H9 (cell line): ENCODE results near the gene BCAS1. TPM values are rescaled to one million over a fixed set of nuclear protein-coding genes. Genes with fewer than 3 reads are reported as not detected.

Source experiments
- DNase-seq: peaks from one replicate; pipeline ENCODE4 v3.0.0-alpha.2; 2017
- H2AFZ ChIP-seq: one replicate; pipeline ENCODE4 v1.6.1; 2013; ENCODE audit warnings: mild to moderate bottlenecking, low read length, control low read depth, moderate library complexity
- H2AK5ac ChIP-seq: 2 replicates; pipeline ENCODE4 v1.6.1; 2013; ENCODE audit warnings: low read length, control low read depth, mixed read lengths; ENCODE audit not compliant: insufficient read length
- H2BK120ac ChIP-seq: one replicate; pipeline ENCODE4 v1.6.1; 2013; ENCODE audit warnings: low read depth, mild to moderate bottlenecking, low read length, control low read depth, inconsistent platforms; ENCODE audit not compliant: poor library complexity, severe bottlenecking
- H2BK12ac ChIP-seq: 2 replicates; pipeline ENCODE4 v1.6.1; 2013; ENCODE audit warnings: low read length, control low read depth, mixed read lengths, low read depth; ENCODE audit not compliant: insufficient read length
- H2BK15ac ChIP-seq: 2 replicates; pipeline ENCODE4 v1.6.1; 2013; ENCODE audit warnings: low read depth, low read length, control low read depth
- H2BK20ac ChIP-seq: one replicate; pipeline ENCODE4 v1.6.1; 2013; ENCODE audit warnings: low read depth, mild to moderate bottlenecking, low read length, control low read depth, inconsistent platforms; ENCODE audit not compliant: poor library complexity, severe bottlenecking
- H2BK5ac ChIP-seq: 2 replicates; pipeline ENCODE4 v1.6.1; 2013; ENCODE audit warnings: low read length, control low read depth, mixed read lengths; ENCODE audit not compliant: insufficient read length
- H3K14ac ChIP-seq: 2 replicates; pipeline ENCODE4 v1.6.1; 2013; ENCODE audit warnings: low read length, control low read depth; ENCODE audit not compliant: insufficient read depth
- H3K18ac ChIP-seq: 2 replicates; pipeline ENCODE4 v1.6.1; 2013; ENCODE audit warnings: low read depth, mild to moderate bottlenecking, mixed read lengths, low read length, control low read depth; ENCODE audit not compliant: insufficient read length
- H3K23ac ChIP-seq: 2 replicates; pipeline ENCODE4 v1.6.1; 2013; ENCODE audit warnings: low read length, control low read depth, mixed read lengths, low read depth; ENCODE audit not compliant: insufficient read length
- H3K23me2 ChIP-seq: 2 replicates; pipeline ENCODE4 v1.6.1; 2013; ENCODE audit warnings: low read depth, mild to moderate bottlenecking, mixed read lengths, low read length, control low read depth; ENCODE audit not compliant: insufficient read length, poor library complexity, severe bottlenecking
- H3K27ac ChIP-seq: 2 replicates; pipeline ENCODE4 v1.5.1; 2013; ENCODE audit warnings: low read length, control low read depth, mixed read lengths, low read depth; ENCODE audit not compliant: insufficient read length
- H3K27me3 ChIP-seq: 2 replicates; pipeline ENCODE4 v1.6.1; 2013; ENCODE audit warnings: low read length, control low read depth, inconsistent platforms; ENCODE audit not compliant: insufficient read depth
- H3K4ac ChIP-seq: 2 replicates; pipeline ENCODE4 v1.6.1; 2013; ENCODE audit warnings: low read depth, mild to moderate bottlenecking, control low read depth, inconsistent platforms, low read length, moderate library complexity
- H3K4me1 ChIP-seq: 2 replicates; pipeline ENCODE4 v1.6.1; 2013; ENCODE audit warnings: low read length, control low read depth, inconsistent platforms; ENCODE audit not compliant: insufficient read depth
- H3K4me2 ChIP-seq: 2 replicates; pipeline ENCODE4 v1.6.1; 2013; ENCODE audit warnings: low read length, control low read depth, mixed read lengths; ENCODE audit not compliant: insufficient read length, insufficient read depth
- H3K56ac ChIP-seq: 2 replicates; pipeline ENCODE4 v1.6.1; 2013; ENCODE audit warnings: low read depth, mild to moderate bottlenecking, mixed read lengths, low read length, control low read depth; ENCODE audit not compliant: insufficient read length
- H3K79me1 ChIP-seq: 2 replicates; pipeline ENCODE4 v1.6.1; 2013; ENCODE audit warnings: low read depth, mild to moderate bottlenecking, moderate library complexity, low read length, control low read depth, inconsistent platforms; ENCODE audit not compliant: insufficient read depth, poor library complexity, severe bottlenecking
- H3K79me2 ChIP-seq: 2 replicates; pipeline ENCODE4 v1.6.1; 2013; ENCODE audit warnings: low read length, control low read depth, inconsistent platforms; ENCODE audit not compliant: insufficient read depth
- H3K9ac ChIP-seq: 2 replicates; pipeline ENCODE4 v1.6.1; 2013; ENCODE audit warnings: low read length, control low read depth, mixed read lengths; ENCODE audit not compliant: insufficient read length; ENCODE audit errors: extremely low read depth
- H3K9me3 ChIP-seq: one replicate; pipeline ENCODE4 v1.6.1; 2013; ENCODE audit warnings: low read depth, low read length, inconsistent platforms; ENCODE audit not compliant: control insufficient read depth
- H3T11ph ChIP-seq: one replicate; pipeline ENCODE4 v1.6.1; 2013; ENCODE audit warnings: mild to moderate bottlenecking, low read length, control low read depth, inconsistent platforms
- H4K20me1 ChIP-seq: one replicate; pipeline ENCODE4 v1.6.1; 2013; ENCODE audit not compliant: control insufficient read depth, insufficient read length, insufficient read depth
- H4K5ac ChIP-seq: 2 replicates; pipeline ENCODE4 v1.6.1; 2013; ENCODE audit warnings: low read depth, mild to moderate bottlenecking, mixed read lengths, low read length, control low read depth; ENCODE audit not compliant: insufficient read length
- H4K8ac ChIP-seq: replicated peaks from 2 replicates; pipeline ENCODE4 v1.6.1; 2013; ENCODE audit warnings: low read length, control low read depth, mixed read lengths, low read depth; ENCODE audit not compliant: insufficient read length
- H4K91ac ChIP-seq: 2 replicates; pipeline ENCODE4 v1.6.1; 2013; ENCODE audit warnings: low read depth, mild to moderate bottlenecking, moderate library complexity, mixed read lengths, low read length, control low read depth; ENCODE audit not compliant: insufficient read length
- H3K27ac Mint-ChIP-seq, 3 experiments: 2 replicates in 2 of 3; 3 replicates in 1 of 3; pipeline ENCODE4 v1.8.0; 2020 to 2021; ENCODE audit warnings: mixed read lengths in 3 of 3, mild to moderate bottlenecking in 1 of 3, moderate library complexity in 1 of 3
- H3K27me3 Mint-ChIP-seq: 2 replicates; pipeline ENCODE4 v1.8.0; 2021; ENCODE audit warnings: low read depth, mild to moderate bottlenecking, moderate library complexity, mixed read lengths
- H3K36me3 Mint-ChIP-seq, 3 experiments: 2 replicates in 2 of 3; 3 replicates in 1 of 3; pipeline ENCODE4 v1.8.0; 2020 to 2021; ENCODE audit warnings: low read depth in 3 of 3, mixed read lengths in 3 of 3; ENCODE audit not compliant: insufficient read depth in 1 of 3
- H3K4me1 Mint-ChIP-seq, 2 experiments: 2 replicates each; pipeline ENCODE4 v1.8.0; 2020; ENCODE audit warnings: mixed read lengths in 2 of 2
- H3K4me3 Mint-ChIP-seq, 2 experiments: 2 replicates in 1 of 2; 3 replicates in 1 of 2; pipeline ENCODE4 v1.8.0; 2020 to 2021; ENCODE audit warnings: mild to moderate bottlenecking in 2 of 2, mixed read lengths in 2 of 2, moderate library complexity in 1 of 2
- H3K9me3 Mint-ChIP-seq, 2 experiments: 2 replicates in 1 of 2; 3 replicates in 1 of 2; pipeline ENCODE4 v1.8.0; 2020; ENCODE audit warnings: mild to moderate bottlenecking in 2 of 2, mixed read lengths in 2 of 2, moderate library complexity in 1 of 2
- WGBS: extraction: QIAGEN DNeasy Blood & Tissue Kit; methylation state at CpG from one replicate; pipeline ENCODE4 v1.1.7; 2013; ENCODE audit warnings: missing lambda C conversion rate, low lambda C conversion rate, mixed read lengths; ENCODE audit not compliant: insufficient read length; ENCODE audit errors: extremely low coverage; 5-methylcytosine and 5-hydroxymethylcytosine counted together
- total RNA-seq: library from RNA; stranded (reverse); gene quantifications from 2 replicates; pipeline ENCODE4 v1.2.1, GENCODE V29; 2021
- TF ChIP-seq, protein P1 (sequence below): fragments of 200-600 bp; sonication (generic); conservative IDR thresholded peaks from 3 replicates; pipeline ENCODE4 v1.8.0; 2021; ENCODE audit warnings: antibody characterized with exemption, mild to moderate bottlenecking

BCAS1 gene
- total RNA-seq, 1 experiment from 2014 or later = 0.15 TPM

DNA sequence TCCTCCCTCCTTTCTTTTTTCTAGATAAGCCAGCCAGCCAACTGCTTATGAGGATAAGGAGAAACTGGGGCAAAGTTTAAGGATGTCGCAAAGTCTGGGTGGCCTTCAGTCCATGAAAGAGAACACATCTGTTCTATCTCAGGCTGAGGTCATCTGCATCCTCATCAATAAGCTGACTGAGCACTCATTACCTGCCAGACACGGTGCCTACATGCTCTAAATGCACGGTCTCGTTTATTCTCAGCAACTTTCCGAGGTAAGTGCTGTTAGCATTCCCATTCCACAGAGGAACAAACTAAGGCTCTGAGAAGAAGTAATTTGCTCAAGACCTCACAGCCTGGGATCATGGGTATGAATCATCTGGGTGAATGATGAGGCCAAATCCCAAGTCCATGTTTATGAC, 133.1 kb downstream of the BCAS1 start:
- no peaks in the 10 kb centered on the region for H3K79me1 ChIP-seq
- H3K18ac ChIP-seq = no peak overlapping the region
- Mint-ChIP-seq H3K36me3 (no peaks in the 10 kb centered on the region), H3K9me3 (no peaks in the 10 kb centered on the region), H3K4me1 (peaks cover 55 to 57% of the 10 kb centered on the region in 2 experiments), H3K27me3 (no peaks in the 10 kb centered on the region), H3K4me3 (no peak overlapping the region), H3K27ac (no peak overlapping the region)
- no peaks in the 10 kb centered on the region for H3K27me3 ChIP-seq
- H3K9ac ChIP-seq = no peak overlapping the region
- TF ChIP-seq, protein P1, sequence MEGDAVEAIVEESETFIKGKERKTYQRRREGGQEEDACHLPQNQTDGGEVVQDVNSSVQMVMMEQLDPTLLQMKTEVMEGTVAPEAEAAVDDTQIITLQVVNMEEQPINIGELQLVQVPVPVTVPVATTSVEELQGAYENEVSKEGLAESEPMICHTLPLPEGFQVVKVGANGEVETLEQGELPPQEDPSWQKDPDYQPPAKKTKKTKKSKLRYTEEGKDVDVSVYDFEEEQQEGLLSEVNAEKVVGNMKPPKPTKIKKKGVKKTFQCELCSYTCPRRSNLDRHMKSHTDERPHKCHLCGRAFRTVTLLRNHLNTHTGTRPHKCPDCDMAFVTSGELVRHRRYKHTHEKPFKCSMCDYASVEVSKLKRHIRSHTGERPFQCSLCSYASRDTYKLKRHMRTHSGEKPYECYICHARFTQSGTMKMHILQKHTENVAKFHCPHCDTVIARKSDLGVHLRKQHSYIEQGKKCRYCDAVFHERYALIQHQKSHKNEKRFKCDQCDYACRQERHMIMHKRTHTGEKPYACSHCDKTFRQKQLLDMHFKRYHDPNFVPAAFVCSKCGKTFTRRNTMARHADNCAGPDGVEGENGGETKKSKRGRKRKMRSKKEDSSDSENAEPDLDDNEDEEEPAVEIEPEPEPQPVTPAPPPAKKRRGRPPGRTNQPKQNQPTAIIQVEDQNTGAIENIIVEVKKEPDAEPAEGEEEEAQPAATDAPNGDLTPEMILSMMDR = no peak
- no peak overlapping the region for H3K23ac ChIP-seq
- no peak overlapping the region for H3K14ac ChIP-seq
- H3K27ac ChIP-seq = no peak overlapping the region
- H3K9me3 ChIP-seq = no peaks in the 10 kb centered on the region
- no peaks in the 10 kb centered on the region for H3K79me2 ChIP-seq
- H3K4me1 ChIP-seq = peaks cover 8% of the 10 kb centered on the region; the same call in 1 of the 2 replicates
- no peak overlapping the region for H3T11ph ChIP-seq
- no peak overlapping the region for H2BK5ac ChIP-seq
- H3K4ac ChIP-seq = no peak overlapping the region
- no peak overlapping the region for H2BK12ac ChIP-seq
- WGBS = no CpG with 5 or more reads among the region's 5 CpGs
- no peak overlapping the region for H3K4me2 ChIP-seq
- no peaks in the 10 kb centered on the region for H4K20me1 ChIP-seq
- no peak overlapping the region for H4K5ac ChIP-seq
- no peak overlapping the region for H2BK120ac ChIP-seq
- H3K56ac ChIP-seq = no peak overlapping the region
- DNase-seq = no peak
- H4K8ac ChIP-seq = no peak overlapping the region
- H3K23me2 ChIP-seq = no peaks in the 10 kb centered on the region
- no peak overlapping the region for H2AK5ac ChIP-seq
- no peak overlapping the region for H2BK15ac ChIP-seq
- H2BK20ac ChIP-seq = no peak overlapping the region
- H2AFZ ChIP-seq = no peak overlapping the region
- H4K91ac ChIP-seq = no peak overlapping the region
